ENCODE data around the gene JMJD7.

GRCh38 chr15:41782371-41783282 is 45.3 kb upstream of the JMJD7 start:
- TF ChIP-seq CTCF (IDR thresholded peaks at IDR 0.05; ENCODE audit: low read length) (no peak), EZH2 (IDR thresholded peaks at IDR 0.05; ENCODE audit: borderline replicate concordance, low read length) (no peak)
